WI38 (cell line): ENCODE measurements around the gene GALNT17.
"Not testable (repeated sequence)": the region's sequence is repeated elsewhere in the genome, so short reads cannot be mapped to it uniquely, and the experiment has no call there.

Source experiments
- H3K4me3 ChIP-seq: 2 replicates; pipeline ENCODE4 v1.5.1; 2011; ENCODE audit warnings: low read depth, mild to moderate bottlenecking, control low read depth, low read length
- TF ChIP-seq, protein P1 (sequence below): IDR thresholded peaks from 2 replicates; pipeline ENCODE4 v1.5.1; 2012; ENCODE audit warnings: low read depth, mild to moderate bottlenecking, control low read depth, low read length

GALNT17 gene

GRCh38 chr7:71191771-71192170 lies 59.8 kb downstream of the GALNT17 start:
- no peak overlapping the region for H3K4me3 ChIP-seq
- TF ChIP-seq, protein P1, sequence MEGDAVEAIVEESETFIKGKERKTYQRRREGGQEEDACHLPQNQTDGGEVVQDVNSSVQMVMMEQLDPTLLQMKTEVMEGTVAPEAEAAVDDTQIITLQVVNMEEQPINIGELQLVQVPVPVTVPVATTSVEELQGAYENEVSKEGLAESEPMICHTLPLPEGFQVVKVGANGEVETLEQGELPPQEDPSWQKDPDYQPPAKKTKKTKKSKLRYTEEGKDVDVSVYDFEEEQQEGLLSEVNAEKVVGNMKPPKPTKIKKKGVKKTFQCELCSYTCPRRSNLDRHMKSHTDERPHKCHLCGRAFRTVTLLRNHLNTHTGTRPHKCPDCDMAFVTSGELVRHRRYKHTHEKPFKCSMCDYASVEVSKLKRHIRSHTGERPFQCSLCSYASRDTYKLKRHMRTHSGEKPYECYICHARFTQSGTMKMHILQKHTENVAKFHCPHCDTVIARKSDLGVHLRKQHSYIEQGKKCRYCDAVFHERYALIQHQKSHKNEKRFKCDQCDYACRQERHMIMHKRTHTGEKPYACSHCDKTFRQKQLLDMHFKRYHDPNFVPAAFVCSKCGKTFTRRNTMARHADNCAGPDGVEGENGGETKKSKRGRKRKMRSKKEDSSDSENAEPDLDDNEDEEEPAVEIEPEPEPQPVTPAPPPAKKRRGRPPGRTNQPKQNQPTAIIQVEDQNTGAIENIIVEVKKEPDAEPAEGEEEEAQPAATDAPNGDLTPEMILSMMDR = no peak

DNA sequence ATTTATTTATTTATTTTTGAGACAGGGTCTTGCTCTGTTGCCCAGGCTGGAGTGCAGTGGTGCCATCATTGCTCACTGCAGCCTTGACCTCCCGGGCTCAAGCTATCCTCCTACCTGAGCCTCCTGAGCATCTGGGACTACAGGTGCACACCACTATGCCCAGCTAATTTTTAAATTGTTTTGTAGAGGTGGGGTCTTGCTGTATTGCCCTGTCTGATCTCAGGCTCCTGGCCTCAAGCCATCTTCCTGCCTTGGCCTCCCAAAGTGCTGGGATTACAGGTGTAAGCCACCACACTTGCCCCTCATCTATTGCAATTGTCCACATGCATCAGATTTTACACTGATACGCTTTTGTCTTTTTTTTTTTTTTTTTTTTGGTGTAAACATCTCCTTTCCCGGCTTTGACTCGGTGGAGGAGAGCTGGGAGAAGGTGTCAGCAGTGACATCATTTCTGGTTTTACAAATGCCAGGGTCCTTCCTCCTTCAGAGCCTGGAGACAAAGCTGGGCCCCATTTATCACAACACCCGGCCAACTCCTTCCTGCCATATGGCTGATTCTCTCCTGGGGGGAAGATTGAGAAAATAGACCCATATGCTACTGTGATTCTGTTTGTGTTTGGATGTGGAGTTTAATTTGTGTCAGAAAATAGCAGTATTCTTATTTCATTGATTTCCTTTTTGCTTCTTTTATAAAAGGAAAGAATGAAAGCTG lies 61.3 kb downstream of the GALNT17 start:
- H3K4me3 ChIP-seq = no peak overlapping the region
- TF ChIP-seq, protein P1 = no peak

DNA sequence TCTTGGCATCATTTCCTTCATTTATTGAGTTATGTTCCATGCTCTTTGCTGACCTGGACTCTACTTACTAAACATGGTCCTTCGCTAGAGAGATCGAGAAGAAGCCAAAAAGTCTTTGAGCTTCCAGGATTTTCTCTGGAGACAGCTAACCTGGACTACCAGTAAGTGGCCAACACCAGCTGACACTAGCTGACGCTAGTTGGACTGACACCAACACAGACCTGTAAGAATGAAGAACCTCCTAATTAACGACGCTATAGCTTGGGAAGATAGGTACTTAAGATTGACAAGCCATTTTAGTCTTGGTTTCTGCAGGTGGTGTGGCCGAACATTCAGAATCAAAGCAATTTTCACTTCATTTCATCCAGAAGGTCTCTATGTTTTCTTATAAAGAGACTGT lies 66.4 kb downstream of the GALNT17 start:
- no peak overlapping the region for H3K4me3 ChIP-seq
- TF ChIP-seq, protein P1 = no peak

GRCh38 chr7:71198887-71199286 lies 66.9 kb downstream of the GALNT17 start:
- no peak overlapping the region for H3K4me3 ChIP-seq
- TF ChIP-seq, protein P1 = no peak

DNA sequence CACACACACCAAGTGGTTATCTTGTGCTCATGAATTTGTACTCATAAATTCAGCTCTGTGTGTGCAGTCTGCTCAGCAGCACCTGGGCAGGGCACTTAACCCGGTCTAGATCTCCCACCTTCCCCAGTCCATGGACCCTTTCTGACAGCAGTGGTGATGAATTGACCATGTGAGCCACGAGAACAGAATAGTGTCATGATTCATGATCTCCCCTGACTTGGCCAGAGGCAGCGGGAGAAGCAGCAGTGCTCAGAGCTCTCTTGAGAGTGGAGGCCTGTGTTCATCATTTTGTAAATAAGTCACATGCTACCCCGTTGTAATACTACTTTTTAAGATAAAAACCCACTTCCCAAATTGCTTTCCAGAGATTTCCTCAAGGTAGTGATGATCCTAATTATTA lies 74.2 kb downstream of the GALNT17 start:
- TF ChIP-seq, protein P1 = no peak
- no peak overlapping the region for H3K4me3 ChIP-seq

DNA sequence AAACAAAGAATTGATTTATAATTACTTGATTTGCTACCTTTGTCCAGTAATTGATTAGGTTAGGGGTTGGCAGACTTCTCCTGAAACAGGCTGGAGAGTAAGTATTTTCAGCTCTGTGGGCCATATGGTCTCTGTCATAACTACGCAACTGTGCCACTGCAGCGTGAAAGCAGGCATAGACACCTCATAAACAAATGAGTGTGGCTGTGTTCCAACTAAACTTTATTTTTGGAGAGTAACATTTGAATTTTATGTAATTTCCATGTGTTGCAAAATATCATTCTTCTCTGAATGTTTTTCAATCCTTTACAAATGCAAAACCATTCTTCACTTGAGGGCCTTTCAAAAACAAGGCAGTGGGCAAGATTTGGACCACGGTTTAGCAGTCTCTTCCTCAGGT lies 76.9 kb downstream of the GALNT17 start:
- TF ChIP-seq, protein P1 = no peak

GRCh38 chr7:71209484-71209883 lies 77.5 kb downstream of the GALNT17 start:
- H3K4me3 ChIP-seq = not testable (repeated sequence)

More for the DNA sequence above, 76.9 kb downstream of the GALNT17 start:
- H3K4me3 ChIP-seq = no peak overlapping the region

GRCh38 chr7:71210220-71210619 lies 78.3 kb downstream of the GALNT17 start:
- TF ChIP-seq, protein P1 = no peak
- no peak overlapping the region for H3K4me3 ChIP-seq

DNA sequence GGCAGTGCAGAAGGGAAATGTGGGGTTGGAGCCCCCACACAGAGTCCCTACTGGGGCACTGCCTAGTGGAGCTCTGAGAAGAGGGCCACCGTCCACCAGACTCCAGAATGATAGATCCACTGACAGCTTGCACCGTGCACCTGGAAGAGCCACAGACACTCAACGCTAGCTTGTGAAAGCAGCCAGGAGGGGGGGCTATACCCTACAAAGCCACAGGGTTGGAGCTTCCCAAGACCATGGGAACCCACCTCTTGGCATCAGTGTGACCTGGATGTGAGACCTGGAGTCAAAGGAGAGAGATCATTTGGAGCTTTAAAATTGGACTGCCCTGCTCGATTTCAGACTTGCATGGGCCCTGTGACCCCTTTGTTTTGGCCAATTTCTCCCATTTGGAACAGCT lies 80.5 kb downstream of the GALNT17 start:
- not testable (repeated sequence) for H3K4me3 ChIP-seq
